PC-3 (cell line): ENCODE data around the gene TCAF2.
"Not testable (repeated sequence)": the region's sequence is repeated elsewhere in the genome, so short reads cannot be mapped to it uniquely, and the experiment has no call there.

Experiments
- CTCF ChIP-seq: fragments of 300-600 bp; sonication (generic); conservative IDR thresholded peaks from 2 replicates; pipeline ENCODE4 v1.5.1; 2017; ENCODE audit warnings: antibody characterized with exemption, low read depth, mild to moderate bottlenecking, low read length
- EZH2 ChIP-seq: fragments of 300-600 bp; sonication (generic); IDR thresholded peaks from one replicate; pipeline ENCODE4 v1.6.1; 2017; ENCODE audit warnings: antibody characterized with exemption, mild to moderate bottlenecking, low read length; ENCODE audit not compliant: unreplicated experiment

- not testable (repeated sequence) for TF ChIP-seq EZH2, CTCF
Observed at GRCh38 chr7:143598086-143598485, 22.7 kb upstream of the TCAF2 start.
